GM10266 (cell line): ENCODE results near the gene KCNJ6.

Experiments
- DNase-seq: peaks from one replicate; pipeline ENCODE4 v3.0.0; 2012; ENCODE audit errors: extremely low spot score
- CTCF ChIP-seq: IDR thresholded peaks from 2 replicates; pipeline ENCODE4 v1.5.1; 2012; ENCODE audit warnings: mild to moderate bottlenecking, low read depth; ENCODE audit not compliant: control insufficient read depth, insufficient read depth; ENCODE audit errors: missing control alignments

Gene KCNJ6

GRCh38 chr21:37917612-37918011, 1.4 kb upstream of the KCNJ6 start:
- no peak for TF ChIP-seq CTCF
- DNase-seq, result no peak

GRCh38 chr21:37915941-37916309, 332 bp downstream of the KCNJ6 start:
- no peak for DNase-seq
- no peak for TF ChIP-seq CTCF

- no peak for TF ChIP-seq CTCF
- DNase-seq, result no peak
Measured at GRCh38 chr21:37915497-37915911, 753 bp downstream of the KCNJ6 start.

- no peak for DNase-seq
- TF ChIP-seq CTCF, result no peak
Measured at GRCh38 chr21:37912616-37913015, 3.6 kb downstream of the KCNJ6 start.

- no peak for TF ChIP-seq CTCF
Measured at GRCh38 chr21:37909936-37910335, 6.3 kb downstream of the KCNJ6 start.

GRCh38 chr21:37908691-37909090, 7.6 kb downstream of the KCNJ6 start:
- TF ChIP-seq CTCF, result no peak
- no peak for DNase-seq

More at GRCh38 chr21:37909936-37910335, 6.3 kb downstream of the KCNJ6 start:
- DNase-seq, result no peak

GRCh38 chr21:37907076-37907475, 9.2 kb downstream of the KCNJ6 start:
- no peak for TF ChIP-seq CTCF
- DNase-seq, result no peak

- no peak for TF ChIP-seq CTCF
- DNase-seq, result no peak
Measured at GRCh38 chr21:37905291-37905690, 11.0 kb downstream of the KCNJ6 start.
